H1 (cell line): Measurements from ENCODE around the gene CPNE8. TPM values are rescaled to one million over a fixed set of nuclear protein-coding genes. Genes with fewer than 3 reads are reported as not detected.

Experiments
- CTCF ChIA-PET: fragments of 300-600 bp; sonication (Branson Sonifier 250); formaldehyde crosslinking; loops from one replicate; lab custom pipeline; 2021; ENCODE audit not compliant: partially characterized antibody; lab: Charles Lee
- POLR2A ChIA-PET: fragments of 300-600 bp; sonication (Branson Sonifier 250); formaldehyde crosslinking; loops from one replicate; lab custom pipeline; 2021; ENCODE audit warnings: inconsistent platforms; ENCODE audit not compliant: partially characterized antibody; lab: Charles Lee
- DNase-seq, 2 experiments: peaks; one replicate each; pipeline versions ENCODE4 v3.0.0 to v3.0.0-alpha.2; 2010 to 2022; ENCODE audit warnings: low spot score in 2 of 2, low read depth in 1 of 2, mixed read lengths in 1 of 2
- FAIRE-seq: peaks from 2 replicates; lab custom pipeline; 2011; peaks lifted over from hg19 to GRCh38; lab: Jason Lieb, UNC
- H2AFZ ChIP-seq: 2 replicates; pipeline ENCODE4 v1.8.1; 2012; ENCODE audit warnings: low read length, inconsistent platforms
- H2AK5ac ChIP-seq: 2 replicates; pipeline ENCODE4 v1.6.1; 2013; ENCODE audit warnings: low read depth, low read length
- H2BK120ac ChIP-seq: replicated peaks from 2 replicates; pipeline ENCODE3; 2013; ENCODE audit warnings: low read depth, low read length, inconsistent platforms
- H2BK12ac ChIP-seq: 2 replicates; pipeline ENCODE4 v1.6.1; 2013; ENCODE audit warnings: low read depth, low read length
- H2BK15ac ChIP-seq: 2 replicates; pipeline ENCODE4 v1.6.1; 2013; ENCODE audit warnings: low read length
- H2BK20ac ChIP-seq: 2 replicates; pipeline ENCODE4 v1.6.1; 2013; ENCODE audit warnings: low read length
- H2BK5ac ChIP-seq: 2 replicates; pipeline ENCODE4 v1.6.1; 2013; ENCODE audit warnings: low read depth, low read length
- H3K14ac ChIP-seq: 2 replicates; pipeline ENCODE4 v1.6.1; 2013; ENCODE audit warnings: inconsistent platforms; ENCODE audit not compliant: insufficient read length
- H3K18ac ChIP-seq: 2 replicates; pipeline ENCODE4 v1.6.1; 2013; ENCODE audit warnings: low read length; ENCODE audit errors: extremely low read depth
- H3K23ac ChIP-seq: 2 replicates; pipeline ENCODE4 v1.6.1; 2013; ENCODE audit warnings: inconsistent platforms; ENCODE audit not compliant: insufficient read length
- H3K23me2 ChIP-seq: 2 replicates; pipeline ENCODE4 v1.6.1; 2013; ENCODE audit warnings: low read depth, low read length
- H3K27ac ChIP-seq: 2 replicates; pipeline ENCODE4 v1.6.1; 2011; ENCODE audit warnings: low read depth, low read length, inconsistent platforms
- H3K27me3 ChIP-seq, 4 experiments: replicated peaks in 1 of 4; 1 replicate in 1 of 4; 2 replicates in 3 of 4; pipeline versions ENCODE4 v1.6.1 to v1.8.1; 2011 to 2013; ENCODE audit warnings: low read length in 3 of 4, mild to moderate bottlenecking in 3 of 4, inconsistent platforms in 2 of 4, mixed read lengths in 2 of 4, moderate library complexity in 1 of 4; ENCODE audit not compliant: control insufficient read depth in 3 of 4, insufficient read depth in 3 of 4; ENCODE audit errors: extremely low read depth in 1 of 4
- H3K36me3 ChIP-seq, 4 experiments: 2 replicates each; pipeline versions ENCODE4 v1.6.1 to v1.8.1; 2011 to 2013; ENCODE audit warnings: mild to moderate bottlenecking in 4 of 4, low read length in 3 of 4, moderate library complexity in 2 of 4, control low read depth in 1 of 4, inconsistent platforms in 1 of 4; ENCODE audit not compliant: insufficient read depth in 4 of 4, control insufficient read depth in 2 of 4
- H3K4ac ChIP-seq: replicated peaks from 2 replicates; pipeline ENCODE3; 2013; ENCODE audit warnings: low read length, low read depth, mixed read lengths, inconsistent platforms; ENCODE audit not compliant: insufficient read length
- H3K4me1 ChIP-seq, 4 experiments: replicated peaks in 1 of 4; 1 replicate in 1 of 4; 2 replicates in 3 of 4; pipeline versions ENCODE4 v1.6.1 to v1.8.1; 2011 to 2013; ENCODE audit warnings: low read length in 3 of 4, inconsistent platforms in 2 of 4, mixed read lengths in 1 of 4; ENCODE audit not compliant: insufficient read depth in 4 of 4, control insufficient read depth in 3 of 4
- H3K4me2 ChIP-seq, 2 experiments: 2 replicates each; pipeline versions ENCODE4 v1.6.1 to v1.8.1; 2011 to 2013; ENCODE audit warnings: low read depth in 2 of 2, low read length in 2 of 2, control low read depth in 1 of 2, inconsistent platforms in 1 of 2, mild to moderate bottlenecking in 1 of 2; ENCODE audit not compliant: insufficient read depth in 1 of 2
- H3K4me3 ChIP-seq, 4 experiments: fragments of 200-600, 300-600 bp in 1 of 4; sonication (generic), shearing (Covaris generic), sonication (Bioruptor Twin) in 1 of 4; 2 replicates each; pipeline versions ENCODE4 v1.5.1 to v1.8.1; 2011 to 2016; ENCODE audit warnings: low read length in 4 of 4, low read depth in 3 of 4, control low read depth in 2 of 4, inconsistent platforms in 2 of 4, mild to moderate bottlenecking in 2 of 4, mixed read lengths in 1 of 4, moderate library complexity in 1 of 4; ENCODE audit not compliant: insufficient read depth in 2 of 4; ENCODE audit errors: extremely low read depth in 1 of 4
- H3K56ac ChIP-seq: replicated peaks from 2 replicates; pipeline ENCODE3; 2013; ENCODE audit warnings: low read depth, mild to moderate bottlenecking, mixed read lengths, low read length, inconsistent platforms; ENCODE audit not compliant: insufficient read length
- H3K79me1 ChIP-seq: 2 replicates; pipeline ENCODE4 v1.6.1; 2013; ENCODE audit warnings: low read depth, low read length, control low read depth
- H3K79me2 ChIP-seq, 2 experiments: 2 replicates each; pipeline versions ENCODE4 v1.6.1 to v1.8.1; 2012 to 2013; ENCODE audit warnings: low read length in 2 of 2, mild to moderate bottlenecking in 2 of 2, inconsistent platforms in 1 of 2; ENCODE audit not compliant: insufficient read depth in 2 of 2, control insufficient read depth in 1 of 2
- H3K9ac ChIP-seq, 4 experiments: replicated peaks in 1 of 4; 1 replicate in 1 of 4; 2 replicates in 3 of 4; pipeline versions ENCODE4 v1.6.1 to v1.8.1; 2011 to 2013; ENCODE audit warnings: low read depth in 3 of 4, low read length in 3 of 4, control low read depth in 2 of 4, mild to moderate bottlenecking in 2 of 4, moderate library complexity in 2 of 4, inconsistent platforms in 1 of 4; ENCODE audit errors: extremely low read depth in 1 of 4
- H3K9me3 ChIP-seq, 2 experiments: 2 replicates each; pipeline versions ENCODE4 v1.6.1 to v1.8.1; 2012 to 2013; ENCODE audit warnings: mild to moderate bottlenecking in 2 of 2, moderate library complexity in 2 of 2, control low read depth in 1 of 2, inconsistent platforms in 1 of 2, low read depth in 1 of 2, low read length in 1 of 2, mixed read lengths in 1 of 2; ENCODE audit not compliant: insufficient read depth in 2 of 2
- H4K20me1 ChIP-seq, 2 experiments: replicated peaks in 1 of 2; 2 replicates each; pipeline versions ENCODE3 to v1.8.1; 2011 to 2013; ENCODE audit warnings: inconsistent platforms in 2 of 2, low read length in 2 of 2, mild to moderate bottlenecking in 1 of 2; ENCODE audit not compliant: insufficient read depth in 2 of 2, control insufficient read depth in 1 of 2
- H4K5ac ChIP-seq: 2 replicates; pipeline ENCODE4 v1.6.1; 2013; ENCODE audit warnings: low read length, low read depth, mixed read lengths, inconsistent platforms; ENCODE audit not compliant: insufficient read length
- H4K8ac ChIP-seq: 2 replicates; pipeline ENCODE4 v1.8.0; 2013; ENCODE audit warnings: mild to moderate bottlenecking, moderate library complexity, low read length, inconsistent platforms; ENCODE audit not compliant: insufficient read depth; ENCODE audit errors: extremely low read depth
- H4K91ac ChIP-seq: replicated peaks from 2 replicates; pipeline ENCODE3; 2013; ENCODE audit warnings: low read length, mixed read lengths, inconsistent platforms; ENCODE audit not compliant: insufficient read length
- BCL11A ChIP-seq, 2 experiments: IDR thresholded peaks; one replicate each; pipeline ENCODE4 v1.6.1; 2011; ENCODE audit warnings: low read depth in 2 of 2, low read length in 2 of 2, mild to moderate bottlenecking in 2 of 2
- CHD1 ChIP-seq: IDR thresholded peaks from 2 replicates; pipeline ENCODE4 v1.6.1; 2012; ENCODE audit warnings: low read depth, low read length, improper control_type of control experiment
- EGR1 ChIP-seq: IDR thresholded peaks from 2 replicates; pipeline ENCODE4 v1.6.1; 2011; ENCODE audit warnings: low read depth, low read length, borderline replicate concordance
- NANOG ChIP-seq: IDR thresholded peaks from 2 replicates; pipeline ENCODE4 v1.6.1; 2011; ENCODE audit warnings: low read length, low read depth, mild to moderate bottlenecking, inconsistent platforms; ENCODE audit not compliant: insufficient read depth, poor library complexity, severe bottlenecking
- PHF8 ChIP-seq: fragments of 200-600 bp; sonication (generic); conservative IDR thresholded peaks from 2 replicates; pipeline ENCODE4 v1.7.1; 2012; ENCODE audit warnings: low read depth, mild to moderate bottlenecking, inconsistent platforms, low read length, moderate library complexity
- RAD21 ChIP-seq, 2 experiments: IDR thresholded peaks in 1 of 2; conservative IDR thresholded peaks in 1 of 2; 2 replicates each; pipeline ENCODE4 v1.6.1; 2011; ENCODE audit warnings: low read depth in 2 of 2, low read length in 2 of 2, improper control_type of control experiment in 1 of 2, inconsistent platforms in 1 of 2, mild to moderate bottlenecking in 1 of 2, moderate library complexity in 1 of 2
- RBBP5 ChIP-seq: IDR thresholded peaks from 2 replicates; pipeline ENCODE4 v1.7.1; 2012; ENCODE audit warnings: low read depth, mild to moderate bottlenecking, inconsistent platforms, low read length, moderate library complexity, borderline replicate concordance
- SAP30 ChIP-seq: fragments of 300-600 bp; sonication (generic); IDR thresholded peaks from 2 replicates; pipeline ENCODE4 v1.7.1; 2012; ENCODE audit warnings: low read length, moderate library complexity, mild to moderate bottlenecking, inconsistent platforms; ENCODE audit not compliant: insufficient read depth, insufficient replicate concordance
- SP4 ChIP-seq: IDR thresholded peaks from 2 replicates; pipeline ENCODE4 v1.6.1; 2012; ENCODE audit warnings: low read length, inconsistent platforms
- SUZ12 ChIP-seq: fragments of 200-600 bp; sonication (generic); IDR thresholded peaks from 2 replicates; pipeline ENCODE4 v1.6.1; 2012; ENCODE audit warnings: mild to moderate bottlenecking, inconsistent platforms, low read length, moderate library complexity, mixed read lengths
- TAF1 ChIP-seq: IDR thresholded peaks from 2 replicates; pipeline ENCODE4 v1.6.1; 2011; ENCODE audit warnings: mild to moderate bottlenecking, low read depth, low read length
- TBP ChIP-seq: IDR thresholded peaks from 2 replicates; pipeline ENCODE4 v1.6.1; 2011; ENCODE audit warnings: low read depth, low read length, improper control_type of control experiment
- TEAD4 ChIP-seq: IDR thresholded peaks from 2 replicates; pipeline ENCODE4 v1.6.1; 2012; ENCODE audit warnings: low read depth, low read length, inconsistent platforms, mixed read lengths
- YY1 ChIP-seq: IDR thresholded peaks from 2 replicates; pipeline ENCODE4 v1.6.1; 2011; ENCODE audit warnings: low read depth, mild to moderate bottlenecking, low read length
- WGBS, 2 experiments: shearing (Covaris generic) in 1 of 2; methylation state at CpG; one replicate each; pipeline versions ENCODE4 v1.1.6 to v1.1.7; 2013 to 2015; ENCODE audit warnings: low lambda C conversion rate in 2 of 2, mixed read lengths in 2 of 2, inconsistent platforms in 1 of 2, low coverage in 1 of 2, missing lambda C conversion rate in 1 of 2; ENCODE audit not compliant: insufficient replicate concordance in 2 of 2, insufficient coverage in 1 of 2, insufficient read length in 1 of 2; ENCODE audit errors: extremely low coverage in 1 of 2, missing lambda C conversion rate in 1 of 2; 5-methylcytosine and 5-hydroxymethylcytosine counted together
- polyA plus RNA-seq, 7 experiments: library from polyadenylated mRNA; depleted of rRNA in 3 of 7; stranded (reverse) in 5 of 7; unstranded in 2 of 7; fragments of >200 nt in 5 of 7; fragments of 200-250 nt in 2 of 7; gene quantifications; 1 replicate in 5 of 7; 2 replicates in 1 of 7; 4 replicates in 1 of 7; pipeline versions ENCODE4 v1.2.1 to v1.2.3, GENCODE V29; 2011 to 2013; ENCODE audit warnings: missing spikeins in 2 of 7, mixed read lengths in 2 of 7
- total RNA-seq: library from RNA; stranded (reverse); fragmentation: NEBNext Ultra II Directional; extraction: Animal tissue kit (Norgen Biotek cat#: 25700); gene quantifications from 2 replicates; pipeline ENCODE4 v1.2.1, GENCODE V29; 2021
- TF ChIP-seq, protein P1 (sequence below): IDR thresholded peaks from 2 replicates; pipeline ENCODE4 v1.6.1; 2012; ENCODE audit warnings: inconsistent platforms

Gene CPNE8
- total and polyA plus RNA-seq, 2 of the 8 experiments (the other 6 are each of a cell fraction or from before 2014, with no cell fraction given), result 2.5 to 6.8 TPM

DNA sequence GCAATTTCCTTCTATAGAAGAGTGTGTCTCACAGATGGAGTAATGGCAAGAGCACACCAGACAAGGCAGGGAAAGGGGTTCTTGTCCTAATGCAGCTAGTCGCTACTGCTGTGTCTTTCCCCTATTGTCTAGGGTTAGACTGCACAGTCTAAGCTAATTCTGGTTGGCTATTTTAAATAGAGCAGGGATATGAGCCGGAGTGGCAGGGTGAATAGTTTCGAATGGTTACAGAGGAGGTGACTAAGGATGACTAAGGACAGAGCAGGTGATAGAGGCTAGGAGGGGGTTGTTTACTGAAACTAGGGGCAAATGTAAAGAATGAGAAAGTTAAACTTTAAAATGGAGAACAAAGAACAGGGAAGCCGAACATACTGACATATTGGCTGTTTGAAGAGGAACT is 25.6 kb upstream of the CPNE8 start:
- Histone ChIP-seq H3K56ac (no peak overlapping the region), H2BK5ac (no peak overlapping the region), H4K5ac (no peak overlapping the region), H3K4me3 (no peak overlapping the region), H2BK12ac (no peak overlapping the region), H4K8ac (no peak overlapping the region), H3K23ac (no peak overlapping the region), H3K27ac (no peak overlapping the region), H3K23me2 (no peaks in the 10 kb centered on the region), H3K36me3 (no peaks in the 10 kb centered on the region), H3K14ac (no peak overlapping the region), H4K20me1 (no peaks in the 10 kb centered on the region), H3K4ac (no peak overlapping the region), H3K9ac (no peak overlapping the region), H2AFZ (no peak overlapping the region), H3K27me3 (no peaks in the 10 kb centered on the region), H2BK15ac (no peak overlapping the region), H4K91ac (no peak overlapping the region), H2BK20ac (no peak overlapping the region), H3K18ac (no peak overlapping the region), H3K79me1 (no peaks in the 10 kb centered on the region), H3K79me2 (no peaks in the 10 kb centered on the region), H3K4me2 (no peak overlapping the region), H3K4me1 (no peaks in the 10 kb centered on the region), H2AK5ac (no peak overlapping the region), H3K9me3 (no peaks in the 10 kb centered on the region), H2BK120ac (no peak overlapping the region)
- CTCF ChIA-PET, result interaction anchor here (0.6 to 2.5 kb wide), 6 partner anchors 10 to 342 kb away, joined by 3 to 6 read pairs (median 3); no protein-coding TSS in a partner anchor
- POLR2A ChIA-PET, result no interaction called here
- FAIRE-seq (no peak), DNase-seq (no peak)
- TF ChIP-seq RBBP5 (no peak), BCL11A (IDR thresholded peaks at IDR 0.05; ENCODE audit: low read depth in 2 of 2, low read length in 2 of 2) (no peak), SP4 (no peak), NANOG (no peak), YY1 (no peak), SUZ12 (no peak), TBP (no peak), CHD1 (no peak), EGR1 (no peak), PHF8 (no peak), RAD21 (IDR thresholded peaks at IDR 0.05 in 1 of 2, conservative IDR thresholded peaks at IDR 0.05 in 1 of 2; ENCODE audit: low read depth in 2 of 2, low read length in 2 of 2) (no peak), TEAD4 (no peak), SAP30 (no peak), TAF1 (no peak)
- TF ChIP-seq, protein P1, sequence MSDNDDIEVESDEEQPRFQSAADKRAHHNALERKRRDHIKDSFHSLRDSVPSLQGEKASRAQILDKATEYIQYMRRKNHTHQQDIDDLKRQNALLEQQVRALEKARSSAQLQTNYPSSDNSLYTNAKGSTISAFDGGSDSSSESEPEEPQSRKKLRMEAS, result no peak
- WGBS, 2 experiments, result 82% methylated on average over 4 of the region's 4 CpGs; no CpG with 5 or more reads in 1 of the 2 experiments
